Spleen (tissue), 7 donors: Measurements from ENCODE around the gene ZNF329.

Source experiments
- CTCF ChIP-seq, 11 experiments: fragments of 200-600 bp in 7 of 11; fragments of 450-650 bp in 4 of 11; sonication (generic) in 4 of 11; IDR thresholded peaks in 8 of 11; conservative IDR thresholded peaks in 3 of 11; 1 replicate in 7 of 11; 2 replicates in 4 of 11; pipeline versions ENCODE4 v1.4.0 to v1.8.0; 2016 to 2021; ENCODE audit warnings: antibody characterized with exemption in 11 of 11, inconsistent platforms in 4 of 11, mild to moderate bottlenecking in 1 of 11
- POLR2A ChIP-seq, 3 donors: fragments of 450-650 bp; IDR thresholded peaks; one replicate each; pipeline ENCODE4 v1.5.1; 2017; ENCODE audit warnings: antibody characterized with exemption in 3 of 3, mild to moderate bottlenecking in 1 of 3
- donor health status: DM: no; HTN: no; CAD: no; lungs with moderate emphysema.
- donor health status: DM: no; HTN: no; CAD: no.
- donor health status: DM: no; HTN: no; CAD: no.

GRCh38 chr19:58084596-58085347 lies 65.8 kb downstream of the ZNF329 start:
- TF ChIP-seq POLR2A (IDR thresholded peaks at IDR 0.05), result no peak
- no peak for TF ChIP-seq CTCF (IDR thresholded peaks at IDR 0.05 in 8 of 11, conservative IDR thresholded peaks at IDR 0.05 in 3 of 11)
